ENCODE results near the gene MYOD1. TPM values are rescaled to one million over a fixed set of nuclear protein-coding genes. Genes with fewer than 3 reads are reported as not detected.

Gene MYOD1
- total and polyA plus RNA-seq, 2 of the 4 experiments (the other 2 are of a cell fraction): not detected

DNA sequence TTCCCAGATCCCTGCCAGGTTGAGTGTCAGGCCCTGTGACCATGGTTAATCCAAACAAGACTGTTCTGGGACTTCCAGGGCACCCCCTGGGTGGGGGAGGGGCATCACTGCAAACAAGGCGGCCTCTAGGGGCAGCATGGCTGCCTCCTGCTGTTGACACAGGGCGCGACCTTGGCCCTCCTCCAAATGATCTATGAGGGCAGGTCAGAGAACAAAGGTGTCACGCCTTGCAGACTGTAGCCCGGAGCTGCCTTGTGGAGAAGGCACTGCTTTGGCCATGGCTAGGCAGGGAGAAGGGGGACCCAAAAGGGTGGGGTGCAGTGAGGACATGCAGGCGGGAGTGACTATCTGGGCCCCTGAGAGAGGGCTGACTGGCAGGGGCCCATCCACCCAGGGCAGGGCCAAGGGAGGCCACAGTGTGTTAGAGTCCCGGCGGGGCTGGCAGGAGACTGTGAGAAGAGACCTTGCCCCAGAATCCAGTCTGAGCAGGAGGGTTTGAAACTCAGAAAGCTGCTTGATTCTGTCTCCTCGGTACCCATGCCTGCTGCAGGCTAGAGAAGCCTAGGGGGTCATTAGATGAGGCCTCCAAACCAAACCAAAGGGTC is 50.8 kb downstream of the MYOD1 start:
- Histone ChIP-seq H2BK5ac (ENCODE audit: low read depth, low read length, poor library complexity, severe bottlenecking) (no peak overlapping the region), H3K4me2 (ENCODE audit: low read depth, low read length) (no peak overlapping the region), H3K4ac (ENCODE audit: low read depth, low read length) (no peak overlapping the region), H3K56ac (ENCODE audit: extremely low read depth, insufficient read depth, low read length) (no peak overlapping the region), H3K9me1 (ENCODE audit: insufficient read depth, low read length) (no peaks in the 10 kb centered on the region), H2BK120ac (ENCODE audit: low read depth, low read length) (no peak overlapping the region), H3K9ac (ENCODE audit: low read depth, low read length) (no peak overlapping the region), H3K27me3 (ENCODE audit: control insufficient read depth, insufficient read depth, low read length) (peaks cover 4% of the 10 kb centered on the region; the same call in 1 of the 2 replicates), H3K4me3 (ENCODE audit: insufficient read depth, low read depth, low read length) (no peak overlapping the region), H4K20me1 (ENCODE audit: insufficient read depth, low read length) (no peaks in the 10 kb centered on the region), H3K9me3 (ENCODE audit: control insufficient read depth, insufficient read depth, low read length) (no peaks in the 10 kb centered on the region), H3K18ac (ENCODE audit: low read depth, low read length) (no peak overlapping the region), H4K91ac (ENCODE audit: insufficient read depth, low read depth, low read length) (no peak overlapping the region), H3K23ac (ENCODE audit: low read depth, low read length) (no peak overlapping the region), H2AK9ac (replicated peaks; ENCODE audit: low read depth, low read length, poor library complexity) (no peak overlapping the region), H3K14ac (replicated peaks; ENCODE audit: low read depth, low read length) (no peak overlapping the region), H3K36me3 (ENCODE audit: control insufficient read depth, insufficient read depth, low read length) (no peaks in the 10 kb centered on the region), H2AK5ac (ENCODE audit: low read depth, low read length) (no peak overlapping the region), H2BK20ac (ENCODE audit: low read depth, low read length) (no peak overlapping the region), H3K4me1 (ENCODE audit: control insufficient read depth, insufficient read depth, low read length) (no peaks in the 10 kb centered on the region), H3K27ac (ENCODE audit: insufficient read depth, low read length) (no peak overlapping the region), H2AFZ (replicated peaks; ENCODE audit: low read length, poor library complexity) (no peak overlapping the region), H4K8ac (ENCODE audit: low read depth in 2 of 2, low read length in 2 of 2) (no peak overlapping the region), H4K5ac (ENCODE audit: low read depth, low read length) (no peak overlapping the region), H2BK15ac (ENCODE audit: low read depth, low read length) (no peak overlapping the region), H3K79me1 (ENCODE audit: low read depth in 1 of 2, low read length in 2 of 2) (no peaks in the 10 kb centered on the region)
- in situ Hi-C loops (cut with MboI; ENCODE audit: low sequenced_read_pairs): no loop called here
- intact Hi-C loops (cut with micrococcal nuclease): loop anchor here (2.0 kb wide), 1 partner anchor 77 kb away; no protein-coding TSS in a partner anchor
- ChIA-PET CTCF (interaction anchor here (1.0 to 1.6 kb wide), 4 partner anchors 38 to 208 kb away, joined by 3 to 7 read pairs (median 4); no protein-coding TSS in a partner anchor), POLR2A (ENCODE audit: unreplicated experiment) (interaction anchor here (0.7 kb wide), 1 partner anchor 201 kb away, joined by 3 read pairs; no protein-coding TSS in a partner anchor)
- 52% methylated on average over 7 of the region's 9 CpGs; no CpG with 5 or more reads in 1 of the 2 experiments for WGBS, 2 experiments (ENCODE audit: extremely low coverage in 2 of 2, insufficient read length in 1 of 2)
- BruUV-seq (replicated peaks): no TSS peak
- DNase-seq (no peak), ATAC-seq (ENCODE audit: low read depth) (no peak)
- TF ChIP-seq, protein P1, sequence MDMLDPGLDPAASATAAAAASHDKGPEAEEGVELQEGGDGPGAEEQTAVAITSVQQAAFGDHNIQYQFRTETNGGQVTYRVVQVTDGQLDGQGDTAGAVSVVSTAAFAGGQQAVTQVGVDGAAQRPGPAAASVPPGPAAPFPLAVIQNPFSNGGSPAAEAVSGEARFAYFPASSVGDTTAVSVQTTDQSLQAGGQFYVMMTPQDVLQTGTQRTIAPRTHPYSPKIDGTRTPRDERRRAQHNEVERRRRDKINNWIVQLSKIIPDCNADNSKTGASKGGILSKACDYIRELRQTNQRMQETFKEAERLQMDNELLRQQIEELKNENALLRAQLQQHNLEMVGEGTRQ (IDR thresholded peaks at IDR 0.05; ENCODE audit: low read depth, low read length): no peak
- no peak for TF ChIP-seq POLR2A (IDR thresholded peaks at IDR 0.05; ENCODE audit: low read depth, low read length)
- no peak for TF ChIP-seq CHD1 (IDR thresholded peaks at IDR 0.05; ENCODE audit: low read depth, low read length)
- no peak for TF ChIP-seq RAD21 (IDR thresholded peaks at IDR 0.05; ENCODE audit: low read length)
- no peak for TF ChIP-seq BHLHE40 (IDR thresholded peaks at IDR 0.05; ENCODE audit: low read depth, low read length)
- TF ChIP-seq CEBPB (IDR thresholded peaks at IDR 0.05; ENCODE audit: low read depth, low read length): no peak
- no peak for TF ChIP-seq RCOR1 (IDR thresholded peaks at IDR 0.05; ENCODE audit: insufficient replicate concordance, low read length)
- no peak for TF ChIP-seq FOS (IDR thresholded peaks at IDR 0.05; ENCODE audit: low read depth, low read length)
- TF ChIP-seq RFX5 (IDR thresholded peaks at IDR 0.05; ENCODE audit: low read depth, low read length): no peak
- TF ChIP-seq MAZ (IDR thresholded peaks at IDR 0.05; ENCODE audit: borderline replicate concordance, low read depth, low read length): no peak
- TF ChIP-seq, protein P2, sequence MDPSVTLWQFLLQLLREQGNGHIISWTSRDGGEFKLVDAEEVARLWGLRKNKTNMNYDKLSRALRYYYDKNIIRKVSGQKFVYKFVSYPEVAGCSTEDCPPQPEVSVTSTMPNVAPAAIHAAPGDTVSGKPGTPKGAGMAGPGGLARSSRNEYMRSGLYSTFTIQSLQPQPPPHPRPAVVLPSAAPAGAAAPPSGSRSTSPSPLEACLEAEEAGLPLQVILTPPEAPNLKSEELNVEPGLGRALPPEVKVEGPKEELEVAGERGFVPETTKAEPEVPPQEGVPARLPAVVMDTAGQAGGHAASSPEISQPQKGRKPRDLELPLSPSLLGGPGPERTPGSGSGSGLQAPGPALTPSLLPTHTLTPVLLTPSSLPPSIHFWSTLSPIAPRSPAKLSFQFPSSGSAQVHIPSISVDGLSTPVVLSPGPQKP (IDR thresholded peaks at IDR 0.05; ENCODE audit: borderline replicate concordance, low read depth, low read length): no peak
- TF ChIP-seq, protein P3, sequence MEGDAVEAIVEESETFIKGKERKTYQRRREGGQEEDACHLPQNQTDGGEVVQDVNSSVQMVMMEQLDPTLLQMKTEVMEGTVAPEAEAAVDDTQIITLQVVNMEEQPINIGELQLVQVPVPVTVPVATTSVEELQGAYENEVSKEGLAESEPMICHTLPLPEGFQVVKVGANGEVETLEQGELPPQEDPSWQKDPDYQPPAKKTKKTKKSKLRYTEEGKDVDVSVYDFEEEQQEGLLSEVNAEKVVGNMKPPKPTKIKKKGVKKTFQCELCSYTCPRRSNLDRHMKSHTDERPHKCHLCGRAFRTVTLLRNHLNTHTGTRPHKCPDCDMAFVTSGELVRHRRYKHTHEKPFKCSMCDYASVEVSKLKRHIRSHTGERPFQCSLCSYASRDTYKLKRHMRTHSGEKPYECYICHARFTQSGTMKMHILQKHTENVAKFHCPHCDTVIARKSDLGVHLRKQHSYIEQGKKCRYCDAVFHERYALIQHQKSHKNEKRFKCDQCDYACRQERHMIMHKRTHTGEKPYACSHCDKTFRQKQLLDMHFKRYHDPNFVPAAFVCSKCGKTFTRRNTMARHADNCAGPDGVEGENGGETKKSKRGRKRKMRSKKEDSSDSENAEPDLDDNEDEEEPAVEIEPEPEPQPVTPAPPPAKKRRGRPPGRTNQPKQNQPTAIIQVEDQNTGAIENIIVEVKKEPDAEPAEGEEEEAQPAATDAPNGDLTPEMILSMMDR (conservative IDR thresholded peaks at IDR 0.05; ENCODE audit: low read depth, low read length): no peak
- no peak for TF ChIP-seq SMC3 (IDR thresholded peaks at IDR 0.05; ENCODE audit: low read depth, low read length)
- no peak for TF ChIP-seq MAFK (IDR thresholded peaks at IDR 0.05; ENCODE audit: low read depth, low read length)
- dilution Hi-C loops (cut with HindIII; ENCODE audit: low sequenced_read_pairs, unreplicated experiment): no loop called here
